WTC11 (cell line): Measurements from ENCODE around the gene MYO16. TPM values are rescaled to one million over a fixed set of nuclear protein-coding genes. Genes with fewer than 3 reads are reported as not detected.

ENCODE experiments used
- ATAC-seq: fragments of 200-7000 bp; cut with Tn5 transposase; 2 replicates; pipeline ENCODE4 v1.10.0; 2021; ENCODE audit warnings: mild to moderate bottlenecking, moderate library complexity
- CTCF ChIA-PET: fragments of 300-600 bp; sonication (Branson Sonifier 250); formaldehyde crosslinking; loops from one replicate; lab custom pipeline; 2021; ENCODE audit warnings: antibody characterized with exemption; lab: Charles Lee
- POLR2A ChIA-PET: fragments of 350-600 bp; sonication (Branson Sonifier 250); formaldehyde crosslinking; loops from one replicate; lab custom pipeline; 2021; ENCODE audit warnings: antibody characterized with exemption; lab: Charles Lee
- DNase-seq: peaks from one replicate; pipeline ENCODE4 v3.0.0; 2021; ENCODE audit warnings: low spot score
- H3K27ac Mint-ChIP-seq: 2 replicates; pipeline ENCODE4 v1.8.0; 2021; ENCODE audit warnings: mixed read lengths
- H3K27me3 Mint-ChIP-seq: 2 replicates; pipeline ENCODE4 v1.8.0; 2021; ENCODE audit warnings: low read depth, mild to moderate bottlenecking, moderate library complexity, mixed read lengths
- H3K36me3 Mint-ChIP-seq: 2 replicates; pipeline ENCODE4 v1.8.0; 2021; ENCODE audit warnings: mixed read lengths
- H3K4me1 Mint-ChIP-seq: 2 replicates; pipeline ENCODE4 v1.8.0; 2022; ENCODE audit warnings: mixed read lengths
- H3K4me3 Mint-ChIP-seq: 2 replicates; pipeline ENCODE4 v1.8.0; 2021; ENCODE audit warnings: mild to moderate bottlenecking, moderate library complexity, mixed read lengths
- H3K9me3 Mint-ChIP-seq: 2 replicates; pipeline ENCODE4 v1.8.0; 2021; ENCODE audit warnings: mixed read lengths
- EMX1 ChIP-seq: fragments of 250-450 bp; sonication (Bioruptor Pico); IDR thresholded peaks from 2 replicates; pipeline ENCODE4 v1.8.0; 2021; ENCODE audit warnings: mild to moderate bottlenecking
- ESRRA ChIP-seq: sonication (generic); formaldehyde crosslinking; IDR thresholded peaks from 2 replicates; pipeline ENCODE4 v1.8.1; 2022; ENCODE audit warnings: mild to moderate bottlenecking, missing genetic modification reagents, borderline replicate concordance
- FOXJ3 ChIP-seq: sonication (generic); formaldehyde crosslinking; IDR thresholded peaks from 2 replicates; pipeline ENCODE4 v1.9.0; 2021; ENCODE audit warnings: missing genetic modification reagents, mild to moderate bottlenecking, borderline replicate concordance
- FOXK1 ChIP-seq: sonication (generic); formaldehyde crosslinking; IDR thresholded peaks from 2 replicates; pipeline ENCODE4 v1.8.0; 2022; ENCODE audit warnings: mild to moderate bottlenecking, moderate library complexity, missing genetic modification reagents
- NR2C2 ChIP-seq: sonication (generic); formaldehyde crosslinking; IDR thresholded peaks from 2 replicates; pipeline ENCODE4 v1.8.0; 2022; ENCODE audit warnings: mild to moderate bottlenecking, missing genetic modification reagents
- PRRX2 ChIP-seq: fragments of 250-450 bp; sonication (Bioruptor Pico); IDR thresholded peaks from 2 replicates; pipeline ENCODE4 v1.8.0; 2021; ENCODE audit warnings: mild to moderate bottlenecking
- TP53 ChIP-seq: sonication (generic); formaldehyde crosslinking; IDR thresholded peaks from 2 replicates; pipeline ENCODE4 v1.8.1; 2023; ENCODE audit warnings: mild to moderate bottlenecking, missing genetic modification reagents
- ZNF396 ChIP-seq: fragments of 250-450 bp; sonication (Bioruptor Pico); IDR thresholded peaks from 2 replicates; pipeline ENCODE4 v1.8.0; 2021; ENCODE audit warnings: mild to moderate bottlenecking, moderate library complexity, borderline replicate concordance
- ZNF423 ChIP-seq: fragments of 250-450 bp; sonication (Bioruptor Pico); IDR thresholded peaks from 2 replicates; pipeline ENCODE4 v2.1.2; 2022; ENCODE audit warnings: mild to moderate bottlenecking, moderate library complexity
- total RNA-seq: library from RNA; stranded (reverse); gene quantifications from 3 replicates; pipeline ENCODE4 v1.2.3, GENCODE V29; 2021
- TF ChIP-seq, protein P1 (sequence below): fragments of 250-450 bp; sonication (Bioruptor Pico); IDR thresholded peaks from 2 replicates; pipeline ENCODE4 v2.1.2; 2022; ENCODE audit warnings: mild to moderate bottlenecking, moderate library complexity
- TF ChIP-seq, protein P2 (sequence below): sonication (generic); formaldehyde crosslinking; IDR thresholded peaks from 2 replicates; pipeline ENCODE4 v1.8.1; 2023; ENCODE audit warnings: mild to moderate bottlenecking, missing genetic modification reagents
- TF ChIP-seq, protein P3 (sequence below): fragments of 200-600 bp; IDR thresholded peaks from 2 replicates; pipeline ENCODE4 v1.8.0; 2022; ENCODE audit warnings: antibody characterized with exemption
- TF ChIP-seq, protein P4 (sequence below): sonication (generic); formaldehyde crosslinking; IDR thresholded peaks from 2 replicates; pipeline ENCODE4 v1.8.0; 2022; ENCODE audit warnings: missing genetic modification reagents
- TF ChIP-seq, protein P5 (sequence below): sonication (generic); formaldehyde crosslinking; IDR thresholded peaks from 2 replicates; pipeline ENCODE4 v1.8.0; 2023; ENCODE audit warnings: mild to moderate bottlenecking, missing genetic modification reagents
- TF ChIP-seq, protein P6 (sequence below): sonication (generic); formaldehyde crosslinking; IDR thresholded peaks from 2 replicates; pipeline ENCODE4 v1.8.0; 2022; ENCODE audit warnings: mild to moderate bottlenecking, missing genetic modification reagents
- TF ChIP-seq, protein P7 (sequence below): sonication (generic); formaldehyde crosslinking; IDR thresholded peaks from 2 replicates; pipeline ENCODE4 v1.8.0; 2022; ENCODE audit warnings: mild to moderate bottlenecking, missing genetic modification reagents
- TF ChIP-seq, protein P8 (sequence below): sonication (generic); formaldehyde crosslinking; IDR thresholded peaks from 2 replicates; pipeline ENCODE4 v1.8.1; 2022; ENCODE audit warnings: low read depth, mild to moderate bottlenecking, moderate library complexity, missing genetic modification reagents, borderline replicate concordance
- TF ChIP-seq, protein P9 (sequence below): sonication (generic); formaldehyde crosslinking; IDR thresholded peaks from 2 replicates; pipeline ENCODE4 v1.8.1; 2023; ENCODE audit warnings: mild to moderate bottlenecking, missing genetic modification reagents, moderate library complexity

Gene MYO16
- total RNA-seq, 1 experiment from 2014 or later: 0.09 TPM

DNA sequence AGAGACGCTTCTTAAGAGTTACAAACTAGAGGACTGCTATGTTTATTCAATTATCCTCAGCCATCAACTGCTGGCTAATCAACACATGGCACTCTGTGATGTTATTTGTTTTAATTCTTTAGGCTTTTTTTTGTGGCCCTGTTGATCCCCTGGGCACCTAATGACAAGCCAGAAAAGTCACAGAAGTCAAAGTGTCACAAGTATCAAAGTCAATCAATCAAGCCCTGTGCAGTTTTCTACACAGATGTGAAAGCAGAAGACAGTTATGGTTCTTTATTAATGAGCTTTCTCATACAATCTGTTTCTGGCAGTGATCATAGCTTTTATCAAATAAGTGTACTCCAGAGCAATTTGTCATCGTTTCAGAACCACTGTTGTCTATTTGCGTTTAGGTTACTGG, 34.3 kb downstream of the MYO16 start:
- Mint-ChIP-seq H3K27me3 (0 out of 2 replicates have a peak, but pooled peaks cover 2% of the 10 kb centered on the region), H3K27ac (no peak overlapping the region), H3K4me1 (no peaks in the 10 kb centered on the region), H3K36me3 (peaks cover 15% of the 10 kb centered on the region), H3K9me3 (peaks cover 40% of the 10 kb centered on the region), H3K4me3 (no peak overlapping the region)
- POLR2A ChIA-PET: no interaction called here
- TF ChIP-seq EMX1 (CRISPR knock-in tag): no peak
- TF ChIP-seq, protein P1, sequence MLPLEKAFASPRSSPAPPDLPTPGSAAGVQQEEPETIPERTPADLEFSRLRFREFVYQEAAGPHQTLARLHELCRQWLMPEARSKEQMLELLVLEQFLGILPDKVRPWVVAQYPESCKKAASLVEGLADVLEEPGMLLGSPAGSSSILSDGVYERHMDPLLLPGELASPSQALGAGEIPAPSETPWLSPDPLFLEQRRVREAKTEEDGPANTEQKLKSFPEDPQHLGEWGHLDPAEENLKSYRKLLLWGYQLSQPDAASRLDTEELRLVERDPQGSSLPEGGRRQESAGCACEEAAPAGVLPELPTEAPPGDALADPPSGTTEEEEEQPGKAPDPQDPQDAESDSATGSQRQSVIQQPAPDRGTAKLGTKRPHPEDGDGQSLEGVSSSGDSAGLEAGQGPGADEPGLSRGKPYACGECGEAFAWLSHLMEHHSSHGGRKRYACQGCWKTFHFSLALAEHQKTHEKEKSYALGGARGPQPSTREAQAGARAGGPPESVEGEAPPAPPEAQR: no peak
- TF ChIP-seq, protein P2, sequence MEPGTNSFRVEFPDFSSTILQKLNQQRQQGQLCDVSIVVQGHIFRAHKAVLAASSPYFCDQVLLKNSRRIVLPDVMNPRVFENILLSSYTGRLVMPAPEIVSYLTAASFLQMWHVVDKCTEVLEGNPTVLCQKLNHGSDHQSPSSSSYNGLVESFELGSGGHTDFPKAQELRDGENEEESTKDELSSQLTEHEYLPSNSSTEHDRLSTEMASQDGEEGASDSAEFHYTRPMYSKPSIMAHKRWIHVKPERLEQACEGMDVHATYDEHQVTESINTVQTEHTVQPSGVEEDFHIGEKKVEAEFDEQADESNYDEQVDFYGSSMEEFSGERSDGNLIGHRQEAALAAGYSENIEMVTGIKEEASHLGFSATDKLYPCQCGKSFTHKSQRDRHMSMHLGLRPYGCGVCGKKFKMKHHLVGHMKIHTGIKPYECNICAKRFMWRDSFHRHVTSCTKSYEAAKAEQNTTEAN (CRISPR knock-in tag): no peak
- no peak for TF ChIP-seq TP53 (CRISPR knock-in tag)
- TF ChIP-seq PRRX2 (CRISPR knock-in tag): no peak
- TF ChIP-seq, protein P3, sequence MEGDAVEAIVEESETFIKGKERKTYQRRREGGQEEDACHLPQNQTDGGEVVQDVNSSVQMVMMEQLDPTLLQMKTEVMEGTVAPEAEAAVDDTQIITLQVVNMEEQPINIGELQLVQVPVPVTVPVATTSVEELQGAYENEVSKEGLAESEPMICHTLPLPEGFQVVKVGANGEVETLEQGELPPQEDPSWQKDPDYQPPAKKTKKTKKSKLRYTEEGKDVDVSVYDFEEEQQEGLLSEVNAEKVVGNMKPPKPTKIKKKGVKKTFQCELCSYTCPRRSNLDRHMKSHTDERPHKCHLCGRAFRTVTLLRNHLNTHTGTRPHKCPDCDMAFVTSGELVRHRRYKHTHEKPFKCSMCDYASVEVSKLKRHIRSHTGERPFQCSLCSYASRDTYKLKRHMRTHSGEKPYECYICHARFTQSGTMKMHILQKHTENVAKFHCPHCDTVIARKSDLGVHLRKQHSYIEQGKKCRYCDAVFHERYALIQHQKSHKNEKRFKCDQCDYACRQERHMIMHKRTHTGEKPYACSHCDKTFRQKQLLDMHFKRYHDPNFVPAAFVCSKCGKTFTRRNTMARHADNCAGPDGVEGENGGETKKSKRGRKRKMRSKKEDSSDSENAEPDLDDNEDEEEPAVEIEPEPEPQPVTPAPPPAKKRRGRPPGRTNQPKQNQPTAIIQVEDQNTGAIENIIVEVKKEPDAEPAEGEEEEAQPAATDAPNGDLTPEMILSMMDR: no peak
- TF ChIP-seq, protein P4, sequence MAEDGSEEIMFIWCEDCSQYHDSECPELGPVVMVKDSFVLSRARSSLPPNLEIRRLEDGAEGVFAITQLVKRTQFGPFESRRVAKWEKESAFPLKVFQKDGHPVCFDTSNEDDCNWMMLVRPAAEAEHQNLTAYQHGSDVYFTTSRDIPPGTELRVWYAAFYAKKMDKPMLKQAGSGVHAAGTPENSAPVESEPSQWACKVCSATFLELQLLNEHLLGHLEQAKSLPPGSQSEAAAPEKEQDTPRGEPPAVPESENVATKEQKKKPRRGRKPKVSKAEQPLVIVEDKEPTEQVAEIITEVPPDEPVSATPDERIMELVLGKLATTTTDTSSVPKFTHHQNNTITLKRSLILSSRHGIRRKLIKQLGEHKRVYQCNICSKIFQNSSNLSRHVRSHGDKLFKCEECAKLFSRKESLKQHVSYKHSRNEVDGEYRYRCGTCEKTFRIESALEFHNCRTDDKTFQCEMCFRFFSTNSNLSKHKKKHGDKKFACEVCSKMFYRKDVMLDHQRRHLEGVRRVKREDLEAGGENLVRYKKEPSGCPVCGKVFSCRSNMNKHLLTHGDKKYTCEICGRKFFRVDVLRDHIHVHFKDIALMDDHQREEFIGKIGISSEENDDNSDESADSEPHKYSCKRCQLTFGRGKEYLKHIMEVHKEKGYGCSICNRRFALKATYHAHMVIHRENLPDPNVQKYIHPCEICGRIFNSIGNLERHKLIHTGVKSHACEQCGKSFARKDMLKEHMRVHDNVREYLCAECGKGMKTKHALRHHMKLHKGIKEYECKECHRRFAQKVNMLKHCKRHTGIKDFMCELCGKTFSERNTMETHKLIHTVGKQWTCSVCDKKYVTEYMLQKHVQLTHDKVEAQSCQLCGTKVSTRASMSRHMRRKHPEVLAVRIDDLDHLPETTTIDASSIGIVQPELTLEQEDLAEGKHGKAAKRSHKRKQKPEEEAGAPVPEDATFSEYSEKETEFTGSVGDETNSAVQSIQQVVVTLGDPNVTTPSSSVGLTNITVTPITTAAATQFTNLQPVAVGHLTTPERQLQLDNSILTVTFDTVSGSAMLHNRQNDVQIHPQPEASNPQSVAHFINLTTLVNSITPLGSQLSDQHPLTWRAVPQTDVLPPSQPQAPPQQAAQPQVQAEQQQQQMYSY (CRISPR knock-in tag): no peak
- TF ChIP-seq, protein P5, sequence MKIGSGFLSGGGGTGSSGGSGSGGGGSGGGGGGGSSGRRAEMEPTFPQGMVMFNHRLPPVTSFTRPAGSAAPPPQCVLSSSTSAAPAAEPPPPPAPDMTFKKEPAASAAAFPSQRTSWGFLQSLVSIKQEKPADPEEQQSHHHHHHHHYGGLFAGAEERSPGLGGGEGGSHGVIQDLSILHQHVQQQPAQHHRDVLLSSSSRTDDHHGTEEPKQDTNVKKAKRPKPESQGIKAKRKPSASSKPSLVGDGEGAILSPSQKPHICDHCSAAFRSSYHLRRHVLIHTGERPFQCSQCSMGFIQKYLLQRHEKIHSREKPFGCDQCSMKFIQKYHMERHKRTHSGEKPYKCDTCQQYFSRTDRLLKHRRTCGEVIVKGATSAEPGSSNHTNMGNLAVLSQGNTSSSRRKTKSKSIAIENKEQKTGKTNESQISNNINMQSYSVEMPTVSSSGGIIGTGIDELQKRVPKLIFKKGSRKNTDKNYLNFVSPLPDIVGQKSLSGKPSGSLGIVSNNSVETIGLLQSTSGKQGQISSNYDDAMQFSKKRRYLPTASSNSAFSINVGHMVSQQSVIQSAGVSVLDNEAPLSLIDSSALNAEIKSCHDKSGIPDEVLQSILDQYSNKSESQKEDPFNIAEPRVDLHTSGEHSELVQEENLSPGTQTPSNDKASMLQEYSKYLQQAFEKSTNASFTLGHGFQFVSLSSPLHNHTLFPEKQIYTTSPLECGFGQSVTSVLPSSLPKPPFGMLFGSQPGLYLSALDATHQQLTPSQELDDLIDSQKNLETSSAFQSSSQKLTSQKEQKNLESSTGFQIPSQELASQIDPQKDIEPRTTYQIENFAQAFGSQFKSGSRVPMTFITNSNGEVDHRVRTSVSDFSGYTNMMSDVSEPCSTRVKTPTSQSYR (CRISPR knock-in tag): no peak
- TF ChIP-seq, protein P6, sequence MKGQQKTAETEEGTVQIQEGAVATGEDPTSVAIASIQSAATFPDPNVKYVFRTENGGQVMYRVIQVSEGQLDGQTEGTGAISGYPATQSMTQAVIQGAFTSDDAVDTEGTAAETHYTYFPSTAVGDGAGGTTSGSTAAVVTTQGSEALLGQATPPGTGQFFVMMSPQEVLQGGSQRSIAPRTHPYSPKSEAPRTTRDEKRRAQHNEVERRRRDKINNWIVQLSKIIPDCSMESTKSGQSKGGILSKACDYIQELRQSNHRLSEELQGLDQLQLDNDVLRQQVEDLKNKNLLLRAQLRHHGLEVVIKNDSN (CRISPR knock-in tag): no peak
- no peak for TF ChIP-seq FOXJ3 (CRISPR knock-in tag)
- no peak for TF ChIP-seq FOXK1 (CRISPR knock-in tag)
- TF ChIP-seq NR2C2 (CRISPR knock-in tag): no peak
- CTCF ChIA-PET: no interaction called here
- ATAC-seq (no peak), DNase-seq (no peak)

DNA sequence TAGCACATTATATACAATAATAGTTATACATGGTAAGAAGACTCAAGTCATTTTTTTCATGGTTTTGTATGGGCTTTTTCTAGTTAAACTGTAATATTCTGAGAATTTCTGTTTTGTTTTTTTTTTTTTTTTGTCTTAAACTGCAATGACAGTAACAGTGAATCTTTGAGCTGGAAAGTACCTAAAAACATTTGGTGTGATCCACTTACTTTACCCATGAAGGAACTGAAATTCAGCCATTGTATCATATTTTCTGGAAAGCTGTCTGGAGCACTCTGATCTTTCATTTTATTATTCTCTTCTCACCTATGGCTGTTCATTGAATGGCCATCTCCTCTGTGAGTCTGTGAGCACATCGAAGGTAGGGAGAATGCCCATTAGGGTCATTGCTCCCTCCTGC, 37.8 kb downstream of the MYO16 start:
- Mint-ChIP-seq H3K27ac (no peak overlapping the region), H3K27me3 (peaks cover 2% of the 10 kb centered on the region; the same call in 1 of the 2 replicates), H3K36me3 (peaks cover 22% of the 10 kb centered on the region), H3K9me3 (peaks cover 38% of the 10 kb centered on the region), H3K4me1 (no peaks in the 10 kb centered on the region), H3K4me3 (no peak overlapping the region)
- ChIA-PET CTCF (no interaction called here), POLR2A (no interaction called here)
- DNase-seq (no peak), ATAC-seq (no peak)
- TF ChIP-seq, protein P7, sequence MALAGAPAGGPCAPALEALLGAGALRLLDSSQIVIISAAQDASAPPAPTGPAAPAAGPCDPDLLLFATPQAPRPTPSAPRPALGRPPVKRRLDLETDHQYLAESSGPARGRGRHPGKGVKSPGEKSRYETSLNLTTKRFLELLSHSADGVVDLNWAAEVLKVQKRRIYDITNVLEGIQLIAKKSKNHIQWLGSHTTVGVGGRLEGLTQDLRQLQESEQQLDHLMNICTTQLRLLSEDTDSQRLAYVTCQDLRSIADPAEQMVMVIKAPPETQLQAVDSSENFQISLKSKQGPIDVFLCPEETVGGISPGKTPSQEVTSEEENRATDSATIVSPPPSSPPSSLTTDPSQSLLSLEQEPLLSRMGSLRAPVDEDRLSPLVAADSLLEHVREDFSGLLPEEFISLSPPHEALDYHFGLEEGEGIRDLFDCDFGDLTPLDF (CRISPR knock-in tag): no peak
- TF ChIP-seq EMX1 (CRISPR knock-in tag) (no peak), ZNF423 (CRISPR knock-in tag) (no peak), ZNF396 (CRISPR knock-in tag) (no peak), ESRRA (CRISPR knock-in tag) (no peak)
- TF ChIP-seq, protein P8, sequence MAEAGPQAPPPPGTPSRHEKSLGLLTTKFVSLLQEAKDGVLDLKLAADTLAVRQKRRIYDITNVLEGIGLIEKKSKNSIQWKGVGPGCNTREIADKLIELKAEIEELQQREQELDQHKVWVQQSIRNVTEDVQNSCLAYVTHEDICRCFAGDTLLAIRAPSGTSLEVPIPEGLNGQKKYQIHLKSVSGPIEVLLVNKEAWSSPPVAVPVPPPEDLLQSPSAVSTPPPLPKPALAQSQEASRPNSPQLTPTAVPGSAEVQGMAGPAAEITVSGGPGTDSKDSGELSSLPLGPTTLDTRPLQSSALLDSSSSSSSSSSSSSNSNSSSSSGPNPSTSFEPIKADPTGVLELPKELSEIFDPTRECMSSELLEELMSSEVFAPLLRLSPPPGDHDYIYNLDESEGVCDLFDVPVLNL: no peak
- TF ChIP-seq, protein P9, sequence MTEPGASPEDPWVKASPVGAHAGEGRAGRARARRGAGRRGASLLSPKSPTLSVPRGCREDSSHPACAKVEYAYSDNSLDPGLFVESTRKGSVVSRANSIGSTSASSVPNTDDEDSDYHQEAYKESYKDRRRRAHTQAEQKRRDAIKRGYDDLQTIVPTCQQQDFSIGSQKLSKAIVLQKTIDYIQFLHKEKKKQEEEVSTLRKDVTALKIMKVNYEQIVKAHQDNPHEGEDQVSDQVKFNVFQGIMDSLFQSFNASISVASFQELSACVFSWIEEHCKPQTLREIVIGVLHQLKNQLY (CRISPR knock-in tag): no peak
